ENCODE results near the gene TRAPPC2. TPM values are rescaled to one million over a fixed set of nuclear protein-coding genes. Genes with fewer than 3 reads are reported as not detected.

The TRAPPC2 gene
- total and polyA plus RNA-seq, 9 of the 15 experiments (the other 6 are each of a cell fraction or from before 2014, with no cell fraction given): 10.3 to 30.6 (median 18.6) TPM

GRCh38 chrX:13673016-13673415, 61.4 kb downstream of the TRAPPC2 start:
- FAIRE-seq: no peak
- no peak overlapping the region for H3K9ac ChIP-seq (ENCODE audit: insufficient read depth in 1 of 2, low read depth in 2 of 2, low read length in 2 of 2)
- no peaks in the 10 kb centered on the region for H3K9me1 ChIP-seq (ENCODE audit: control insufficient read depth, insufficient read depth, low read length)
- H3K27me3 ChIP-seq (ENCODE audit: control insufficient read depth in 2 of 2, insufficient read depth in 2 of 2, low read length in 2 of 2): no peaks in the 10 kb centered on the region
- CTCF ChIA-PET (ENCODE audit: low intra/inter-chr PET ratio): no interaction called here
- no peak for ATAC-seq
- DNase-seq (ENCODE audit: extremely low read depth in 1 of 4, low spot score in 3 of 4): no peak
- H3K27ac ChIP-seq (ENCODE audit: extremely low read depth, low read depth, low read length): no peak overlapping the region
- peaks cover 0 to 3% of the 10 kb centered on the region in 2 experiments; a peak in 3 of 5 replicates for H3K4me1 ChIP-seq (replicated peaks in 1 of 2; ENCODE audit: control insufficient read depth in 2 of 2, insufficient read depth in 2 of 2, low read length in 2 of 2)
- no peak overlapping the region for H3K4me2 ChIP-seq (ENCODE audit: insufficient read depth, low read length)
- no TSS peak for BruUV-seq (replicated peaks)
- POLR2A ChIA-PET: no interaction called here
- H3K36me3 ChIP-seq (ENCODE audit: control insufficient read depth, insufficient read depth, low read length): no peaks in the 10 kb centered on the region
- TF ChIP-seq RBM25 (IDR thresholded peaks at IDR 0.05; ENCODE audit: low read depth, low read length, severe bottlenecking): peak; percentile 81
- no peak for TF ChIP-seq CTCF (IDR thresholded peaks at IDR 0.05 in 2 of 3, conservative IDR thresholded peaks at IDR 0.05 in 1 of 3; ENCODE audit: insufficient read depth in 2 of 3, low read depth in 1 of 3, low read length in 3 of 3)
- no peak for TF ChIP-seq ZNF518B (CRISPR knock-in tag; IDR thresholded peaks at IDR 0.05)
- no peak for TF ChIP-seq SIX5 (IDR thresholded peaks at IDR 0.05; ENCODE audit: borderline replicate concordance in 1 of 2, insufficient read depth in 1 of 2, low read depth in 1 of 2, low read length in 2 of 2)
- TF ChIP-seq BCOR (IDR thresholded peaks at IDR 0.05): peak; percentile 46; the same call in 1 of the 2 replicates
- no peaks in the 10 kb centered on the region for H4K20me1 ChIP-seq (replicated peaks; ENCODE audit: control insufficient read depth, insufficient read depth, low read length)
- intact Hi-C loops (cut with micrococcal nuclease) (no loop called here), in situ Hi-C loops (cut with MboI) (loop anchor here (25.0 kb wide), 1 partner anchor 711 kb away; no protein-coding TSS in a partner anchor)
- no peaks in the 10 kb centered on the region for H3K79me2 ChIP-seq (ENCODE audit: control insufficient read depth, insufficient read depth, low read length)
- no peaks in the 10 kb centered on the region for H3K9me3 ChIP-seq (replicated peaks; ENCODE audit: control insufficient read depth, insufficient read depth, low read depth, low read length)
- H3K4me3 ChIP-seq: no peak overlapping the region
- H2AFZ ChIP-seq (ENCODE audit: low read depth, low read length): no peak overlapping the region

All from K562 (cell line).